ENCODE results near the gene ZNF526. TPM values are rescaled to one million over a fixed set of nuclear protein-coding genes. Genes with fewer than 3 reads are reported as not detected.
A peak's percentile ranks its signal among the peaks of the same experiment; 100 is the strongest.

The ZNF526 gene
- total RNA-seq, 1 experiment from 2014 or later, result 13.1 TPM

DNA sequence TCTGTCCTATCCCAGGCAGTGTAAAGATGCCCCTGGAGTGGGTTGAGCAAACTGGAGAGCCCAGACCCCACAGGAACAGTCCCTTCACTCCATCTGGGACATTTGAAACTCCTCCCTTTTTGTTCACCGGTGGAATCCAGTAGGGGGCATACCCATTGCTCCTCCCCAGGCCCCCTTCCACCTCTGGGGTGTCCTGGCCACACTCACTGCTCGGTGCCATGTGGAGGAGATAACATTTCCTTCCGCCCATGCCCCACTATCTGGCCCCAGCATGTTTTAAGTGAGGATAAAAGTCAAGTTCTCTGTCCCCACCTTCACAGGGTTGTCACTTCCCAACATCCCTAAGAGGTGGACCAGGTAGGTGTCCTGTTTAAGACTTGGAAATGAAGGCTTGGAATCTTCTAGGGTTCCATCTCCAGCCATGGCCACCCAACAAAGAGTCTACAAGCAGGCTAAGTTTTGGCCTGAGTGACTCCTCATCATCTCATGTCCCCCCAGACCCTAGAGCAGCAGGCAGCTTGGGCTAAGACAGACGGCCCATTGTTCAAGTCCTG is 9.3 kb downstream of the ZNF526 start:
- no peaks in the 10 kb centered on the region for H3K9me3 ChIP-seq (ENCODE audit: control insufficient read depth in 1 of 2, insufficient read depth in 1 of 2, low read depth in 1 of 2, low read length in 2 of 2)
- H3K9ac ChIP-seq (ENCODE audit: low read length), result no peak overlapping the region
- H3K9me2 ChIP-seq (ENCODE audit: insufficient read depth), result no peaks in the 10 kb centered on the region
- H3K4me3 ChIP-seq (replicated peaks in 1 of 2; ENCODE audit: low read depth in 1 of 2, low read length in 2 of 2), result no peak overlapping the region
- H3K4me2 ChIP-seq (ENCODE audit: low read length), result no peak overlapping the region
- DNase-seq (ENCODE audit: low read depth, low spot score) (no peak), ATAC-seq (peak; percentile 51)
- TF ChIP-seq, protein P1, sequence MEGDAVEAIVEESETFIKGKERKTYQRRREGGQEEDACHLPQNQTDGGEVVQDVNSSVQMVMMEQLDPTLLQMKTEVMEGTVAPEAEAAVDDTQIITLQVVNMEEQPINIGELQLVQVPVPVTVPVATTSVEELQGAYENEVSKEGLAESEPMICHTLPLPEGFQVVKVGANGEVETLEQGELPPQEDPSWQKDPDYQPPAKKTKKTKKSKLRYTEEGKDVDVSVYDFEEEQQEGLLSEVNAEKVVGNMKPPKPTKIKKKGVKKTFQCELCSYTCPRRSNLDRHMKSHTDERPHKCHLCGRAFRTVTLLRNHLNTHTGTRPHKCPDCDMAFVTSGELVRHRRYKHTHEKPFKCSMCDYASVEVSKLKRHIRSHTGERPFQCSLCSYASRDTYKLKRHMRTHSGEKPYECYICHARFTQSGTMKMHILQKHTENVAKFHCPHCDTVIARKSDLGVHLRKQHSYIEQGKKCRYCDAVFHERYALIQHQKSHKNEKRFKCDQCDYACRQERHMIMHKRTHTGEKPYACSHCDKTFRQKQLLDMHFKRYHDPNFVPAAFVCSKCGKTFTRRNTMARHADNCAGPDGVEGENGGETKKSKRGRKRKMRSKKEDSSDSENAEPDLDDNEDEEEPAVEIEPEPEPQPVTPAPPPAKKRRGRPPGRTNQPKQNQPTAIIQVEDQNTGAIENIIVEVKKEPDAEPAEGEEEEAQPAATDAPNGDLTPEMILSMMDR (IDR thresholded peaks at IDR 0.05 in 2 of 3, conservative IDR thresholded peaks at IDR 0.05 in 1 of 3; ENCODE audit: borderline replicate concordance in 1 of 3, insufficient read depth in 1 of 3, low read depth in 2 of 3, low read length in 2 of 3), result peak in 2 of 3 experiments; percentile 21 to 30; a peak in 1 of 6 replicates
- TF ChIP-seq CEBPB (IDR thresholded peaks at IDR 0.05; ENCODE audit: low read depth), result no peak
- ChIA-PET POLR2A (no interaction called here), RAD21 (ENCODE audit: low non-redundant PET in 1 of 2, low total read pairs in 2 of 2, uncharacterized antibody in 2 of 2, unreplicated experiment in 2 of 2) (no interaction called here), CTCF (no interaction called here)
- H2AFZ ChIP-seq (ENCODE audit: low read depth, low read length, poor library complexity, severe bottlenecking), result no peak overlapping the region
- no peaks in the 10 kb centered on the region for H3K27me3 ChIP-seq (ENCODE audit: insufficient read depth, low read length)
- no peaks in the 10 kb centered on the region for H3K4me1 ChIP-seq (ENCODE audit: control insufficient read depth in 1 of 2, insufficient read depth in 2 of 2, low read length in 2 of 2)
- no TSS peak for BruUV-seq (replicated peaks)
- 0 out of 2 replicates have a peak overlapping the region, but pooled peaks have one; percentile 13 for H3K27ac ChIP-seq (ENCODE audit: low read depth, low read length)
- peaks cover 35 to 56% of the 10 kb centered on the region in 2 experiments for H3K36me3 ChIP-seq (ENCODE audit: control insufficient read depth in 1 of 2, insufficient read depth in 2 of 2, low read length in 2 of 2)
- intact Hi-C loops (cut with micrococcal nuclease), result no loop called here
- H4K20me1 ChIP-seq (ENCODE audit: insufficient read depth), result no peaks in the 10 kb centered on the region
- peaks cover 71% of the 10 kb centered on the region; the same call in 1 of the 2 replicates for H3K79me2 ChIP-seq (ENCODE audit: insufficient read depth, low read length)

DNA sequence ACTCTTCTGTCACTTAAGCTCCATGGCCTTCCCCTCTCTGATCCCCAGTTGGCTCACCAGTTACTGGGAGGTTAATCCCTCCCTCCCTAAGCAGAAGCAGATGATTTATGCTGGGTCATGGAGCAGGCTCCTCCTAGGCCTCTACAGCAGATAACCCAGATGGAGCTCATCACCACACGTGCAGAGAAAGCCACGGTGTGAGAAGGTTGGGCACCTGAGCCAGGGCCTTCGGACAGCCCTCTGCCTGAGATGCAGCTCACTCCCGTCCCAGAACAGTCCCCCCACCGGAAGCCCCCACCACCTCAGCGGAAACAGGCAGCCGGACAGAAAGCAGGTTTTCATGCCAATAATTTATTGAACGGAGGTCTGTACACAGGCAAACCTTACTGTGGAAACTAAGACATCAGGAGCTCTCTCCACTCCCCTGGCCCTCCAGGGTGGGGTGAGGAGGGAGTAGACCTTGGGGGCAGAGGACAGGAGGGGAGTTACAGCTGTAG is 9.8 kb downstream of the ZNF526 start:
- H3K27ac ChIP-seq (ENCODE audit: low read depth, low read length), result 0 out of 2 replicates have a peak overlapping the region, but pooled peaks have one; percentile 13
- H3K4me1 ChIP-seq (ENCODE audit: control insufficient read depth in 1 of 2, insufficient read depth in 2 of 2, low read length in 2 of 2), result no peaks in the 10 kb centered on the region
- BruUV-seq (replicated peaks), result no TSS peak
- ChIA-PET RAD21 (ENCODE audit: low non-redundant PET in 1 of 2, low total read pairs in 2 of 2, uncharacterized antibody in 2 of 2, unreplicated experiment in 2 of 2) (no interaction called here), CTCF (no interaction called here), POLR2A (interaction anchor here (0.5 kb wide), 1 partner anchor 67 kb away, joined by 3 read pairs; no protein-coding TSS in a partner anchor)
- intact Hi-C loops (cut with micrococcal nuclease), result no loop called here
- no peaks in the 10 kb centered on the region for H4K20me1 ChIP-seq (ENCODE audit: insufficient read depth)
- H3K9me3 ChIP-seq (ENCODE audit: control insufficient read depth in 1 of 2, insufficient read depth in 1 of 2, low read depth in 1 of 2, low read length in 2 of 2), result no peaks in the 10 kb centered on the region
- no peaks in the 10 kb centered on the region for H3K9me2 ChIP-seq (ENCODE audit: insufficient read depth)
- no peak overlapping the region for H3K4me2 ChIP-seq (ENCODE audit: low read length)
- peaks cover 37 to 55% of the 10 kb centered on the region in 2 experiments; a peak in 3 of 4 replicates for H3K36me3 ChIP-seq (ENCODE audit: control insufficient read depth in 1 of 2, insufficient read depth in 2 of 2, low read length in 2 of 2)
- ATAC-seq (0 out of 2 replicates have a peak, but pooled peaks have one; percentile 20), DNase-seq (ENCODE audit: low read depth, low spot score) (no peak)
- H3K79me2 ChIP-seq (ENCODE audit: insufficient read depth, low read length), result peaks cover 66% of the 10 kb centered on the region; the same call in 1 of the 2 replicates
- no peak overlapping the region for H3K9ac ChIP-seq (ENCODE audit: low read length)
- no peak overlapping the region for H2AFZ ChIP-seq (ENCODE audit: low read depth, low read length, poor library complexity, severe bottlenecking)
- no peaks in the 10 kb centered on the region for H3K27me3 ChIP-seq (ENCODE audit: insufficient read depth, low read length)
- H3K4me3 ChIP-seq (replicated peaks in 1 of 2; ENCODE audit: low read depth in 1 of 2, low read length in 2 of 2), result no peak overlapping the region
- TF ChIP-seq, protein P2, sequence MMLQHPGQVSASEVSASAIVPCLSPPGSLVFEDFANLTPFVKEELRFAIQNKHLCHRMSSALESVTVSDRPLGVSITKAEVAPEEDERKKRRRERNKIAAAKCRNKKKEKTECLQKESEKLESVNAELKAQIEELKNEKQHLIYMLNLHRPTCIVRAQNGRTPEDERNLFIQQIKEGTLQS (IDR thresholded peaks at IDR 0.05), result no peak
- TF ChIP-seq CBX3 (IDR thresholded peaks at IDR 0.05; ENCODE audit: low read depth) (no peak), YY1 (IDR thresholded peaks at IDR 0.05; ENCODE audit: extremely low read depth, insufficient replicate concordance, low read depth, low read length) (no peak), ZNF274 (IDR thresholded peaks at IDR 0.05; ENCODE audit: low read depth, low read length) (no peak), ZFX (IDR thresholded peaks at IDR 0.05) (no peak), ELF1 (IDR thresholded peaks at IDR 0.05; ENCODE audit: borderline replicate concordance, low read depth) (no peak), SRF (IDR thresholded peaks at IDR 0.05; ENCODE audit: low read depth) (no peak), POLR2A (IDR thresholded peaks at IDR 0.05; ENCODE audit: borderline replicate concordance, extremely low read depth, insufficient read depth, insufficient read length) (no peak)
- TF ChIP-seq, protein P1 (IDR thresholded peaks at IDR 0.05 in 2 of 3, conservative IDR thresholded peaks at IDR 0.05 in 1 of 3; ENCODE audit: borderline replicate concordance in 1 of 3, insufficient read depth in 1 of 3, low read depth in 2 of 3, low read length in 2 of 3), result no peak
- TF ChIP-seq, protein P3, sequence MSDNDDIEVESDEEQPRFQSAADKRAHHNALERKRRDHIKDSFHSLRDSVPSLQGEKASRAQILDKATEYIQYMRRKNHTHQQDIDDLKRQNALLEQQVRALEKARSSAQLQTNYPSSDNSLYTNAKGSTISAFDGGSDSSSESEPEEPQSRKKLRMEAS (IDR thresholded peaks at IDR 0.05), result no peak
